Right lobe of liver (tissue), 4 donors: ENCODE results near the gene FOXP1.

ENCODE experiments used
- POLR2A ChIP-seq: fragments of 450-650 bp; IDR thresholded peaks from one replicate; pipeline ENCODE4 v1.6.1; 2017; ENCODE audit warnings: antibody characterized with exemption, mild to moderate bottlenecking
- TF ChIP-seq, protein P1 (sequence below), 4 donors: fragments of 200-600 bp in 3 of 4; fragments of 450-650 bp in 1 of 4; IDR thresholded peaks; one replicate each; pipeline versions ENCODE4 v1.5.1 to v1.8.0; 2016 to 2022; ENCODE audit warnings: antibody characterized with exemption in 4 of 4, mild to moderate bottlenecking in 2 of 4
- donor health status: DM: no; HTN: no; CAD: no.
- donor health status: DM: no; HTN: no; CAD: no.
- donor health status: DM: no; HTN: yes; CAD: no.

DNA sequence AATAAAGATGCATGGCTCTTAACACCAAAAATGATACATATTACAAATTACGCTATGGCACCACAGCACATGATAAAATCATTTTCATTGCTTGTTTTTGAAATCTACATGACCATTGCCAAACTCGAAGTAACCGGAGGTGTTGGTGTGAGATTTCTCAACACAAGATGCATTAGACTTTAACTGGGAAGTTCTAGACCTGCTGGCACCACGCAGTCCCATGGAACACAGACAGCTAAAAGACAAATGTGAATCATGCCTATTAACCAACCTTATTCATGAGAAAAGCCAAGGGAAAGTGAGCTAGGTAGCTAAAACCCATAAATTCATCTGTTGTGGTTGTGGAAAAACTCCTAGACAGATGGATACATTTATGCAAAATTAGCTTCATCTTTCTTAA is 595.4 kb downstream of the FOXP1 start:
- TF ChIP-seq, protein P1, sequence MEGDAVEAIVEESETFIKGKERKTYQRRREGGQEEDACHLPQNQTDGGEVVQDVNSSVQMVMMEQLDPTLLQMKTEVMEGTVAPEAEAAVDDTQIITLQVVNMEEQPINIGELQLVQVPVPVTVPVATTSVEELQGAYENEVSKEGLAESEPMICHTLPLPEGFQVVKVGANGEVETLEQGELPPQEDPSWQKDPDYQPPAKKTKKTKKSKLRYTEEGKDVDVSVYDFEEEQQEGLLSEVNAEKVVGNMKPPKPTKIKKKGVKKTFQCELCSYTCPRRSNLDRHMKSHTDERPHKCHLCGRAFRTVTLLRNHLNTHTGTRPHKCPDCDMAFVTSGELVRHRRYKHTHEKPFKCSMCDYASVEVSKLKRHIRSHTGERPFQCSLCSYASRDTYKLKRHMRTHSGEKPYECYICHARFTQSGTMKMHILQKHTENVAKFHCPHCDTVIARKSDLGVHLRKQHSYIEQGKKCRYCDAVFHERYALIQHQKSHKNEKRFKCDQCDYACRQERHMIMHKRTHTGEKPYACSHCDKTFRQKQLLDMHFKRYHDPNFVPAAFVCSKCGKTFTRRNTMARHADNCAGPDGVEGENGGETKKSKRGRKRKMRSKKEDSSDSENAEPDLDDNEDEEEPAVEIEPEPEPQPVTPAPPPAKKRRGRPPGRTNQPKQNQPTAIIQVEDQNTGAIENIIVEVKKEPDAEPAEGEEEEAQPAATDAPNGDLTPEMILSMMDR (IDR thresholded peaks at IDR 0.05), result no peak
- no peak for TF ChIP-seq POLR2A
